Parathyroid adenoma (tissue), 2 donors: ENCODE results near the gene PRR15.

ENCODE experiments used
- H2AFZ ChIP-seq: fragments of 300-600 bp; sonication (generic); one replicate; pipeline ENCODE4 v1.7.0; 2017; ENCODE audit warnings: antibody characterized with exemption, mild to moderate bottlenecking
- H3K27ac ChIP-seq: fragments of 300-600 bp; sonication (generic); one replicate; pipeline ENCODE4 v1.7.0; 2017
- H3K27me3 ChIP-seq: fragments of 300-600 bp; sonication (generic); one replicate; pipeline ENCODE4 v1.7.0; 2017; ENCODE audit warnings: low read length; ENCODE audit not compliant: control insufficient read depth, insufficient read depth
- H3K36me3 ChIP-seq: fragments of 300-600 bp; sonication (generic); one replicate; pipeline ENCODE4 v1.7.0; 2017; ENCODE audit warnings: low read length; ENCODE audit not compliant: control insufficient read depth, insufficient read depth
- H3K4me1 ChIP-seq: fragments of 300-600 bp; sonication (generic); one replicate; pipeline ENCODE4 v1.7.0; 2017; ENCODE audit warnings: control low read depth
- H3K4me2 ChIP-seq: fragments of 300-600 bp; sonication (generic); one replicate; pipeline ENCODE4 v1.7.0; 2017; ENCODE audit warnings: low read length
- H3K4me3 ChIP-seq: fragments of 300-600 bp; sonication (generic); one replicate; pipeline ENCODE4 v1.7.0; 2017; ENCODE audit warnings: low read depth, low read length
- H3K79me2 ChIP-seq: fragments of 300-600 bp; sonication (generic); one replicate; pipeline ENCODE4 v1.7.0; 2017; ENCODE audit warnings: control low read depth
- H3K9ac ChIP-seq: fragments of 300-600 bp; sonication (generic); one replicate; pipeline ENCODE4 v1.7.0; 2017; ENCODE audit warnings: mild to moderate bottlenecking
- H3K9me3 ChIP-seq: fragments of 300-600 bp; sonication (generic); one replicate; pipeline ENCODE4 v1.7.0; 2017; ENCODE audit warnings: low read length; ENCODE audit not compliant: control insufficient read depth
- CTCF ChIP-seq: fragments of 300-600 bp; sonication (generic); IDR thresholded peaks from one replicate; pipeline ENCODE4 v1.7.0; 2017; ENCODE audit warnings: antibody characterized with exemption, mild to moderate bottlenecking
- donor health status: primary hyperparathyroidism.

The PRR15 gene

DNA sequence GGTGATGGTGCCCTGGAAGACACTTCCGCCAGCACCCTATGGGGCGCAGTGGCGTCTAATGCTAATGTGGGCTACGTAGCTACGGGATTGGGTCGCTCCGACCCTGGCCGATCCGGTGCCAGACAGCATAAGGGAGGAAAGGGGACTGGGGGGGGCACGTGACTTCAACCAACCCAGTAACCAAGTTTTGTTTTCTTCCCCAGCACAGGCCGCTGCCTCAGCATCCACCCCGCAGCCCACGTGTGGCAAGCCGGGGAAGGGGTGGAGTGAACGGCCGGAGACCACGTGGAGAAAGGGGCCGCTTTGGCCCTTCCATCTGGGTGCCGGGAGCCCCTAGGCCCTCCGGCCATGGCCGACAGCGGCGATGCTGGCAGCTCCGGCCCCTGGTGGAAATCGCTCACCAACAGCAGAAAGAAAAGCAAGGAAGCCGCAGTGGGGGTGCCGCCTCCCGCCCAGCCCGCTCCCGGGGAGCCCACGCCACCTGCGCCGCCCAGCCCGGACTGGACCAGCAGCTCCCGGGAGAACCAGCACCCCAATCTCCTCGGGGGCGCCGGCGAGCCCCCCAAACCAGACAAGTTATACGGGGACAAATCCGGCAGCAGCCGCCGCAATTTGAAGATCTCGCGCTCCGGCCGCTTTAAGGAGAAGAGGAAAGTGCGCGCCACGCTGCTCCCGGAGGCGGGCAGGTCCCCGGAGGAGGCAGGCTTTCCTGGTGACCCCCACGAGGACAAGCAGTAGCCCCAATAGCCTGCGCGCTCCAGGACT lies 2.5 kb downstream of the PRR15 start:
- Histone ChIP-seq H3K36me3 (no peaks in the 10 kb centered on the region), H2AFZ (peak overlapping the region; percentile 64), H3K27me3 (no peaks in the 10 kb centered on the region), H3K4me2 (peak overlapping the region; percentile 63), H3K4me3 (peak overlapping the region; percentile 69), H3K4me1 (no peaks in the 10 kb centered on the region), H3K9ac (no peak overlapping the region), H3K27ac (no peak overlapping the region), H3K79me2 (no peaks in the 10 kb centered on the region), H3K9me3 (no peaks in the 10 kb centered on the region)
- no peak for TF ChIP-seq CTCF

GRCh38 chr7:29567174-29567573 lies 3.5 kb downstream of the PRR15 start:
- H3K27me3 ChIP-seq, result no peaks in the 10 kb centered on the region
- H3K79me2 ChIP-seq, result no peaks in the 10 kb centered on the region
- no peak overlapping the region for H2AFZ ChIP-seq
- H3K4me1 ChIP-seq, result no peaks in the 10 kb centered on the region
- H3K4me2 ChIP-seq, result no peak overlapping the region
- H3K27ac ChIP-seq, result no peak overlapping the region
- no peak for TF ChIP-seq CTCF
- H3K4me3 ChIP-seq, result no peak overlapping the region
- H3K9me3 ChIP-seq, result no peaks in the 10 kb centered on the region
- H3K36me3 ChIP-seq, result no peaks in the 10 kb centered on the region
- H3K9ac ChIP-seq, result no peak overlapping the region

GRCh38 chr7:29569648-29570047 lies 6.0 kb downstream of the PRR15 start:
- Histone ChIP-seq H3K4me2 (no peak overlapping the region), H3K4me3 (no peak overlapping the region), H3K79me2 (no peaks in the 10 kb centered on the region), H3K27ac (no peak overlapping the region), H2AFZ (no peak overlapping the region), H3K9ac (no peak overlapping the region), H3K4me1 (no peaks in the 10 kb centered on the region), H3K36me3 (no peaks in the 10 kb centered on the region), H3K9me3 (no peaks in the 10 kb centered on the region), H3K27me3 (no peaks in the 10 kb centered on the region)
- no peak for TF ChIP-seq CTCF

- Histone ChIP-seq H3K9me3 (no peaks in the 10 kb centered on the region), H2AFZ (no peak overlapping the region), H3K27me3 (no peaks in the 10 kb centered on the region), H3K4me1 (no peaks in the 10 kb centered on the region), H3K4me3 (no peak overlapping the region), H3K27ac (no peak overlapping the region), H3K79me2 (no peaks in the 10 kb centered on the region), H3K36me3 (no peaks in the 10 kb centered on the region), H3K9ac (no peak overlapping the region), H3K4me2 (no peak overlapping the region)
- TF ChIP-seq CTCF, result no peak
These were observed 8.9 kb downstream of the PRR15 start for GRCh38 chr7:29572558-29572957.

DNA sequence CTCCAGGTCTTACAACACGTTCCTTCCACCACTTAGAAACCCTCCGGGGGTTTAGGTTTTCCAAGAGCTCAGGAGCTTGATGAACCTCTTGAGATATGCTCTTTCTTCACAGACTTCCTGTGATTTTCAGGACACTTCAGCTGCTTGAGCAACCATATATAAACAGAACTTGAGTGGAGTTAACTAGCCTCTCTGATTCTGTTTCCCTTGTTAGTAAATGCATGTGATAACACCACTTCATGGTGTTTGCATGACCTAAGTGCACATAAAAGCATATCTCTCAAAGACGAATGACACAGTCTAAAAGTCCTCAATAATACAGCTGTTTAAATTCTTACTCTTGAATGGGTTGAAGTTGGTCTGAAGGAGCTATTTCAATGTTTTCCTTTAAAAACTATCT lies 9.9 kb downstream of the PRR15 start:
- H3K79me2 ChIP-seq, result no peaks in the 10 kb centered on the region
- H3K4me3 ChIP-seq, result no peak overlapping the region
- no peaks in the 10 kb centered on the region for H3K27me3 ChIP-seq
- H3K4me2 ChIP-seq, result no peak overlapping the region
- no peaks in the 10 kb centered on the region for H3K4me1 ChIP-seq
- H3K36me3 ChIP-seq, result no peaks in the 10 kb centered on the region
- no peak overlapping the region for H2AFZ ChIP-seq
- H3K27ac ChIP-seq, result no peak overlapping the region
- no peak for TF ChIP-seq CTCF
- no peaks in the 10 kb centered on the region for H3K9me3 ChIP-seq
- no peak overlapping the region for H3K9ac ChIP-seq
